Loucy (cell line): ENCODE data around the gene STRN3.

Source experiments
- H2AFZ ChIP-seq: fragments of 200-600 bp; sonication (generic); 2 replicates; pipeline ENCODE4 v1.6.0; 2016; ENCODE audit warnings: antibody characterized with exemption, mild to moderate bottlenecking, low read length, moderate library complexity
- H3F3A ChIP-seq: fragments of 200-600 bp; 2 replicates; pipeline ENCODE4 v1.6.0; 2016; ENCODE audit warnings: antibody characterized with exemption, low read depth, mild to moderate bottlenecking
- H3K27me3 ChIP-seq: fragments of 200-600 bp; sonication (generic); 2 replicates; pipeline ENCODE4 v1.6.1; 2014; ENCODE audit warnings: low read length, mild to moderate bottlenecking; ENCODE audit not compliant: insufficient read depth, poor library complexity, severe bottlenecking
- H3K36me3 ChIP-seq: fragments of 200-600 bp; sonication (generic); 2 replicates; pipeline ENCODE4 v1.6.1; 2016; ENCODE audit warnings: low read length; ENCODE audit not compliant: insufficient read depth
- H3K4me1 ChIP-seq: fragments of 200-600 bp; sonication (generic); 2 replicates; pipeline ENCODE4 v1.5.1; 2014; ENCODE audit warnings: low read length, mild to moderate bottlenecking; ENCODE audit not compliant: insufficient read depth, poor library complexity, severe bottlenecking
- H3K4me2 ChIP-seq: fragments of 200-600 bp; sonication (generic); 2 replicates; pipeline ENCODE4 v1.6.0; 2014; ENCODE audit warnings: antibody characterized with exemption, low read length, low read depth, mild to moderate bottlenecking; ENCODE audit not compliant: poor library complexity, severe bottlenecking
- H3K4me3 ChIP-seq: fragments of 200-600 bp; sonication (generic); 2 replicates; pipeline ENCODE4 v1.5.1; 2014; ENCODE audit warnings: low read length, mild to moderate bottlenecking, mixed read lengths; ENCODE audit not compliant: poor library complexity, severe bottlenecking
- H3K79me2 ChIP-seq: fragments of 200-600 bp; sonication (generic); 2 replicates; pipeline ENCODE4 v1.6.1; 2014; ENCODE audit warnings: low read length; ENCODE audit not compliant: insufficient read depth
- H3K9ac ChIP-seq: fragments of 200-600 bp; sonication (generic); 2 replicates; pipeline ENCODE4 v1.6.0; 2014; ENCODE audit warnings: mild to moderate bottlenecking, low read depth, low read length, moderate library complexity; ENCODE audit not compliant: poor library complexity, severe bottlenecking
- H3K9me2 ChIP-seq: fragments of 200-600 bp; sonication (generic); replicated peaks from 2 replicates; pipeline ENCODE4 v1.6.1; 2016; ENCODE audit warnings: low read depth, low read length, mixed read lengths
- H3K9me3 ChIP-seq: fragments of 200-600 bp; sonication (generic); 2 replicates; pipeline ENCODE4 v1.6.1; 2014; ENCODE audit warnings: mild to moderate bottlenecking, antibody characterized with exemption, low read length, low read depth; ENCODE audit not compliant: insufficient read depth
- H4K20me1 ChIP-seq: fragments of 200-600 bp; sonication (generic); 2 replicates; pipeline ENCODE4 v1.6.0; 2014; ENCODE audit warnings: antibody characterized with exemption, low read length, mild to moderate bottlenecking; ENCODE audit not compliant: insufficient read depth, poor library complexity, severe bottlenecking
- CTCF ChIP-seq: fragments of 200-600 bp; sonication (generic); conservative IDR thresholded peaks from 2 replicates; pipeline ENCODE4 v1.5.1; 2014; ENCODE audit warnings: mild to moderate bottlenecking, antibody characterized with exemption, low read length
- EZH2phosphoT487 ChIP-seq: fragments of 200-600 bp; IDR thresholded peaks from 2 replicates; pipeline ENCODE4 v1.6.1; 2018; ENCODE audit warnings: antibody characterized with exemption, mild to moderate bottlenecking, moderate library complexity, borderline replicate concordance

Gene STRN3

GRCh38 chr14:31042300-31042699, 16.1 kb upstream of the STRN3 start:
- no peaks in the 10 kb centered on the region for H3F3A ChIP-seq
- H3K9ac ChIP-seq = no peak overlapping the region
- TF ChIP-seq CTCF (no peak), EZH2phosphoT487 (no peak)
- no peaks in the 10 kb centered on the region for H3K36me3 ChIP-seq
- H3K4me2 ChIP-seq = no peak overlapping the region
- H4K20me1 ChIP-seq = no peaks in the 10 kb centered on the region
- no peaks in the 10 kb centered on the region for H3K9me2 ChIP-seq
- H3K4me1 ChIP-seq = peaks cover 7% of the 10 kb centered on the region
- no peaks in the 10 kb centered on the region for H3K27me3 ChIP-seq
- H3K4me3 ChIP-seq = no peak overlapping the region
- H3K79me2 ChIP-seq = no peaks in the 10 kb centered on the region
- no peak overlapping the region for H2AFZ ChIP-seq
- no peaks in the 10 kb centered on the region for H3K9me3 ChIP-seq

- Histone ChIP-seq H3K9me3 (no peaks in the 10 kb centered on the region), H3K36me3 (no peaks in the 10 kb centered on the region), H2AFZ (peak overlapping the region; percentile 24), H3K4me2 (no peak overlapping the region), H3K9ac (no peak overlapping the region), H3K27me3 (no peaks in the 10 kb centered on the region), H3F3A (no peaks in the 10 kb centered on the region), H3K4me1 (peaks cover 7% of the 10 kb centered on the region), H3K4me3 (no peak overlapping the region), H3K79me2 (no peaks in the 10 kb centered on the region), H3K9me2 (no peaks in the 10 kb centered on the region), H4K20me1 (no peaks in the 10 kb centered on the region)
- TF ChIP-seq EZH2phosphoT487 (no peak), CTCF (no peak)
Measured at GRCh38 chr14:31038521-31039166, 12.5 kb upstream of the STRN3 start.

GRCh38 chr14:31037709-31038221, 11.6 kb upstream of the STRN3 start:
- H3K4me2 ChIP-seq = no peak overlapping the region
- H3F3A ChIP-seq = no peaks in the 10 kb centered on the region
- no peak overlapping the region for H2AFZ ChIP-seq
- H3K79me2 ChIP-seq = no peaks in the 10 kb centered on the region
- H3K4me1 ChIP-seq = peaks cover 7% of the 10 kb centered on the region
- H4K20me1 ChIP-seq = no peaks in the 10 kb centered on the region
- H3K27me3 ChIP-seq = no peaks in the 10 kb centered on the region
- no peak for TF ChIP-seq EZH2phosphoT487
- no peak for TF ChIP-seq CTCF
- no peak overlapping the region for H3K4me3 ChIP-seq
- H3K9ac ChIP-seq = no peak overlapping the region
- no peaks in the 10 kb centered on the region for H3K9me3 ChIP-seq
- H3K36me3 ChIP-seq = no peaks in the 10 kb centered on the region
- no peaks in the 10 kb centered on the region for H3K9me2 ChIP-seq
